ENCODE data around the gene HMOX1. TPM values are rescaled to one million over a fixed set of nuclear protein-coding genes. Genes with fewer than 3 reads are reported as not detected.
A peak's percentile ranks its signal among the peaks of the same experiment; 100 is the strongest.

The HMOX1 gene
- total RNA-seq (1 to 10 TPM; 1.1 to 3.0 TPM), total RNA-seq (0.23 to 28.7 reads per million in 2 donors)

DNA sequence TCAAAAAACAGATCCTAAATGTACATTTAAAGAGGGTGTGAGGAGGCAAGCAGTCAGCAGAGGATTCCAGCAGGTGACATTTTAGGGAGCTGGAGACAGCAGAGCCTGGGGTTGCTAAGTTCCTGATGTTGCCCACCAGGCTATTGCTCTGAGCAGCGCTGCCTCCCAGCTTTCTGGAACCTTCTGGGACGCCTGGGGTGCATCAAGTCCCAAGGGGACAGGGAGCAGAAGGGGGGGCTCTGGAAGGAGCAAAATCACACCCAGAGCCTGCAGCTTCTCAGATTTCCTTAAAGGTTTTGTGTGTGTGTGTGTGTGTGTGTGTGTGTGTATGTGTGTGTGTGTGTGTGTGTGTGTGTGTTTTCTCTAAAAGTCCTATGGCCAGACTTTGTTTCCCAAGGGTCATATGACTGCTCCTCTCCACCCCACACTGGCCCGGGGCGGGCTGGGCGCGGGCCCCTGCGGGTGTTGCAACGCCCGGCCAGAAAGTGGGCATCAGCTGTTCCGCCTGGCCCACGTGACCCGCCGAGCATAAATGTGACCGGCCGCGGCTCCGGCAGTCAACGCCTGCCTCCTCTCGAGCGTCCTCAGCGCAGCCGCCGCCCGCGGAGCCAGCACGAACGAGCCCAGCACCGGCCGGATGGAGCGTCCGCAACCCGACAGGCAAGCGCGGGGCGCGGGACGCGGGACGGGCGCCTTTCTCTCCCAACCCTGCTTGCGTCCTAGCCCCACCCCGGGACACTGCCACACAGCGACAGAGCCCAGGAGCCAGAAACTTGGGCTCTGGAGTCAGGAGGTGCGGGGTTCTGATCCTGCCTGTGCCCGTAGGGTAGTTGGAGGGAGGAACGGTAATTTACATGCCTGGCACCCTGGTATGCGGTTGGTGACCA lies at the start of gene HMOX1:
Gene HMOX1, plus strand, starts transcription at position 560 of the 887 bp plus-strand sequence. Its CDS starts 78 bp downstream, at position 638.
- peak; percentile 21 to 32 (median 28) for DNase-seq
- no peaks in the 10 kb centered on the region for H3K36me3 Mint-ChIP-seq (ENCODE audit: low read depth)
- peak; percentile 84 for ATAC-seq
- peak within 1 kb of the TSS; percentile 80 for H3K4me3 Mint-ChIP-seq
- no peaks in the 10 kb centered on the region for H3K9me3 ChIP-seq (ENCODE audit: control insufficient read depth, low read length, poor library complexity, severe bottlenecking)
- peaks cover 14% of the 10 kb centered on the region for H3K4me1 Mint-ChIP-seq
- H3K27ac Mint-ChIP-seq: peak within 1 kb of the TSS; percentile 34
- peaks cover 24% of the 10 kb centered on the region for H3K27me3 Mint-ChIP-seq

GRCh38 chr22:35332278-35332677 lies 48.6 kb upstream of the HMOX1 start:
- ATAC-seq (no peak), DNase-seq (no peak)
- Mint-ChIP-seq H3K4me3 (no peak overlapping the region), H3K27me3 (no peaks in the 10 kb centered on the region), H3K4me1 (peaks cover 37% of the 10 kb centered on the region), H3K27ac (no peak overlapping the region), H3K36me3 (ENCODE audit: low read depth) (peaks cover 2% of the 10 kb centered on the region)
- no peaks in the 10 kb centered on the region for H3K9me3 ChIP-seq (ENCODE audit: control insufficient read depth, low read length, poor library complexity, severe bottlenecking)

- no peak overlapping the region for H3K4me3 Mint-ChIP-seq
- H3K9me3 ChIP-seq (ENCODE audit: control insufficient read depth, low read length, poor library complexity, severe bottlenecking): no peaks in the 10 kb centered on the region
- ATAC-seq (no peak), DNase-seq (no peak)
- peaks cover 37% of the 10 kb centered on the region for H3K4me1 Mint-ChIP-seq
- no peaks in the 10 kb centered on the region for H3K27me3 Mint-ChIP-seq
- peaks cover 4% of the 10 kb centered on the region for H3K36me3 Mint-ChIP-seq (ENCODE audit: low read depth)
- peak overlapping the region; percentile 21 for H3K27ac Mint-ChIP-seq
These were observed 47.7 kb upstream of the HMOX1 start for GRCh38 chr22:35333220-35333619.

DNA sequence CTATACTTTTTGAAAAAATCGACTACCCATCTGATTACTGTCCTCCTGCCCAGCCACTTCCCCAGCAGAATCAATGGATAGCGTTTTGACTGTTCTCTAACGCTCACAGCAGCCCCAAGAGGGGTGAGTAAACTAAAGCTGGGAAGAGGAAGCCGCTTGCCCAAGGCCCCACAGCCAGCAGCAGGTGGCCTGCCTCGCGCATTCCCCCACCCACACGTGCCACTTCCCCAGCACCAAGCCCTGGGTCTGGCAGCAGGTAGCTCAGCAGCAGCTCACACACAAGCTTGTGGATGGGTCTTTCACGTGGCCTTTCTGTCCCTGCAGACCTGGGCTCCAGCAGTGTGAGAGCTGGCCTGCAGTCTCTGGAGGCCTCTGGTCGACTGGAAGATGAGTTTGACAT lies 46.9 kb upstream of the HMOX1 start:
- H3K4me1 Mint-ChIP-seq: peaks cover 35% of the 10 kb centered on the region
- no peak for DNase-seq

GRCh38 chr22:35335468-35335867 lies 45.4 kb upstream of the HMOX1 start:
- no peaks in the 10 kb centered on the region for H3K27me3 Mint-ChIP-seq
- peaks cover 28% of the 10 kb centered on the region for H3K4me1 Mint-ChIP-seq
- peak overlapping the region; percentile 33 for H3K4me3 Mint-ChIP-seq
- no peak overlapping the region for H3K27ac Mint-ChIP-seq
- ATAC-seq (peak; percentile 3), DNase-seq (no peak)
- peaks cover 8% of the 10 kb centered on the region for H3K36me3 Mint-ChIP-seq (ENCODE audit: low read depth)
- no peaks in the 10 kb centered on the region for H3K9me3 ChIP-seq (ENCODE audit: control insufficient read depth, low read length, poor library complexity, severe bottlenecking)

More for the DNA sequence above, 46.9 kb upstream of the HMOX1 start:
- no peaks in the 10 kb centered on the region for H3K9me3 ChIP-seq (ENCODE audit: control insufficient read depth, low read length, poor library complexity, severe bottlenecking)
- no peak overlapping the region for H3K4me3 Mint-ChIP-seq
- no peaks in the 10 kb centered on the region for H3K27me3 Mint-ChIP-seq
- H3K27ac Mint-ChIP-seq: peak overlapping the region; percentile 21
- ATAC-seq: no peak
- peaks cover 4% of the 10 kb centered on the region for H3K36me3 Mint-ChIP-seq (ENCODE audit: low read depth)

DNA sequence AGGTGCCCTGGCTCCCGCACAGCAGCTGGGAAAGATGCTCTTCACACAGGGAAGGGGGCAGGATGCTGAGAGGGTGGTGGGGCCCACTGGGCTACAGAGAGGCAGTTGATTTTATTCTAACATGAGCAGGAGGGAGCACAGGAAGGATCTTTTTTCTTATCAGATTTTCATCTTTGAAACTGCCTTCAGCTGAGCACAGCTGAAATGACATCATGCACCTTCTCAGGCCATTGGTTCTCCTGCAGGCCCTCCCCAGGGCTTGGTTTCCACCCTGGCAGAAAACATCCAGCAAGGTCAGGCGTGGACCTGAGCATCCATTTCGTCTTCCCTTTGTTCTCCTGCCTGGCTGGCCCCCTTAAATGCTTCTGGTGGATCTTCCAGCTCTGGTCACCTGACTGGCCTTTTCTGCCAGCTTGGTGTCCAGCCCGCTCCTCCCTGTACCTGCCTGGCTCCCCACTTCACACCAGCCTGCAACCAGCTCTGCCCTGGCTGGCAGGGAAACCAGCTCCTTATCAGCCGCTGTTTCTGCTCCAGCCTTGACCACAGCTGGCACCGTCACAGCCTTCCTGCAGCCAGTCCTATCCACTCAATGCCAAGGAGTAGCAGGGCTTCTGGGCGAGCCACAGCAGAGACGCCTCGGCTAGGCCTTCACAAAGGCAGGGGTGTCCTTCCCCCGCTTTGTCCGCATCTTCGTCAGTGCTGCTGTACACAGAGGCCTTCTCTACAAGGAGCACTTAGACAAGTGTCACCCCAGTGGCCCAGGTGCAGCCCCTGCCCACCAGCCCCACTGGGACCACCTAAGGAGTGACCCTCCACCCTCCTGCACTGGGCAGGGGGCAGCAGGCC lies 44.7 kb upstream of the HMOX1 start:
- H3K4me1 Mint-ChIP-seq: peaks cover 23% of the 10 kb centered on the region
- H3K4me3 Mint-ChIP-seq: no peak overlapping the region
- no peaks in the 10 kb centered on the region for H3K9me3 ChIP-seq (ENCODE audit: control insufficient read depth, low read length, poor library complexity, severe bottlenecking)
- H3K27ac Mint-ChIP-seq: peak overlapping the region; percentile 56
- H3K36me3 Mint-ChIP-seq (ENCODE audit: low read depth): peaks cover 8% of the 10 kb centered on the region
- DNase-seq (no peak), ATAC-seq (peak; percentile 42)
- no peaks in the 10 kb centered on the region for H3K27me3 Mint-ChIP-seq

GRCh38 chr22:35337932-35338331 lies 43.0 kb upstream of the HMOX1 start:
- no peak overlapping the region for H3K27ac Mint-ChIP-seq
- peak; percentile 28 for ATAC-seq
- DNase-seq: no peak

GRCh38 chr22:35341090-35341874 lies 39.6 kb upstream of the HMOX1 start:
- H3K27me3 Mint-ChIP-seq: no peaks in the 10 kb centered on the region
- ATAC-seq: no peak
- H3K9me3 ChIP-seq (ENCODE audit: control insufficient read depth, low read length, poor library complexity, severe bottlenecking): no peaks in the 10 kb centered on the region
- H3K27ac Mint-ChIP-seq: no peak overlapping the region
- peaks cover 6% of the 10 kb centered on the region for H3K4me1 Mint-ChIP-seq
- H3K36me3 Mint-ChIP-seq (ENCODE audit: low read depth): peaks cover 8% of the 10 kb centered on the region
- no peak overlapping the region for H3K4me3 Mint-ChIP-seq
- no peak for DNase-seq

More at GRCh38 chr22:35337932-35338331, 43.0 kb upstream of the HMOX1 start:
- no peaks in the 10 kb centered on the region for H3K9me3 ChIP-seq (ENCODE audit: control insufficient read depth, low read length, poor library complexity, severe bottlenecking)
- peaks cover 6% of the 10 kb centered on the region for H3K36me3 Mint-ChIP-seq (ENCODE audit: low read depth)
- H3K27me3 Mint-ChIP-seq: no peaks in the 10 kb centered on the region
- no peak overlapping the region for H3K4me3 Mint-ChIP-seq
- peaks cover 15% of the 10 kb centered on the region for H3K4me1 Mint-ChIP-seq

DNA sequence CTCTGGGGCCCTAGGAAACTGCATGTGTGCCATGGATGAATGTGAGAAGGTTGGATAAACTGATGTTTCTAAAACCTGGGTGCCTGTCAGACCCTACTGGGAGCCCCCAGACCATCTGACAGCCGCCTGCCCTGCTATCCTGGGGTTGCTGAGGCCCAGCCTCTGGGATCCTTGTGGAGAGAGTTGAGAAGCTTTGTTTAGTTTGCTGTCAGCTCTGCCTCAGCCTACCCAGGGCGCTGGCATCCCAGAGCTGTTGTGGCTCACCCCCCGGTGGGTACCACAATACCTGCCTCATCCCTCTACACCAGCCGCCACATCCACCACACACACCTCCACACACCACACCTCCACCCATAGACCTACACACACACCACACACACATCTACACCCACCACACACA lies 38.5 kb upstream of the HMOX1 start:
- H3K36me3 Mint-ChIP-seq (ENCODE audit: low read depth): peaks cover 8% of the 10 kb centered on the region
- H3K4me1 Mint-ChIP-seq: peaks cover 4% of the 10 kb centered on the region
- no peak for DNase-seq
- H3K27ac Mint-ChIP-seq: no peak overlapping the region
- no peaks in the 10 kb centered on the region for H3K9me3 ChIP-seq (ENCODE audit: control insufficient read depth, low read length, poor library complexity, severe bottlenecking)
- H3K27me3 Mint-ChIP-seq: no peaks in the 10 kb centered on the region
- H3K4me3 Mint-ChIP-seq: no peak overlapping the region
- ATAC-seq: peak; percentile 22

DNA sequence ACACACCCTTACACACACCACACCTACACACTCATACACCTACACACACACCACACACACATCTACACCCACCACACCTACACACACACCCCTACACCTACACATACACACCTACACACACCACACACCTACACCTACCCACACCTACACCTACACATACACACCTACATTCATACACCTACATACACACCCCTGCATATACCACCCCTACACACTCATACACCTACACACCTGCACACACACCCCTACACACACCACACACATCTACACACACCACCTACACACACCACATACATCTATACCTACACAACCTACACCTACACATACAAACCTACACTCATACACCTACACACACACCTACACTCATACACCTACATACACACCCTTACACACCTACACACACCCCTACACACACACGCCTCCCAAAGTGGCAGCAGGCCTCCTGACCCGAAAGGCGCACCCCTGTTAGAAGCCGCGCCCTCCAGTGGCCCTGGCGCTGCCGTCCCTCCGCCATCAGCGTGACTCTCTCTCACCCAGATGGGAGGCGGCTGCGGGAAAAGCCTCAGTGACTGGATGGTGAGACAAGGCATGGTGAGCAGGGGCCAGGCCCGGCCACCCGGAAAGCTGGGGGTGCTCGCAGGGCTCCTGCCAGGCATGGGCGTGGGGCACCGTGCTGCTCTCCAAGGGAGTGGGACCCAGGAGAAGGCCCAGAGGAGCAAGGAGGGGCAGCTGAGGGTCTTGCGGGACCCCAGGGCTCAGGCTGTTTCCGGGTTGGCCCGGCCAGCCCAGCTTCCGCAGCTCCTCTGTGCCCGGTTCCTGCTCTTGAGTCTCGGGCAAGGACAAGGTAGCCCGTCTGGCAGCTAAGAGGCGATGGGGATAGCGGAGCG lies 37.0 kb upstream of the HMOX1 start:
- H3K27ac Mint-ChIP-seq: no peak overlapping the region
- ATAC-seq (no peak), DNase-seq (no peak)
- no peak overlapping the region for H3K4me3 Mint-ChIP-seq
- H3K36me3 Mint-ChIP-seq (ENCODE audit: low read depth): peaks cover 9% of the 10 kb centered on the region
- H3K27me3 Mint-ChIP-seq: no peaks in the 10 kb centered on the region
- no peaks in the 10 kb centered on the region for H3K9me3 ChIP-seq (ENCODE audit: control insufficient read depth, low read length, poor library complexity, severe bottlenecking)
- H3K4me1 Mint-ChIP-seq: peaks cover 4% of the 10 kb centered on the region

- H3K27ac Mint-ChIP-seq: peak overlapping the region; percentile 83
- ATAC-seq: no peak
These were observed 35.8 kb upstream of the HMOX1 start for GRCh38 chr22:35344956-35345690.

More at GRCh38 chr22:35344956-35345690, 35.8 kb upstream of the HMOX1 start:
- Mint-ChIP-seq H3K4me1 (peaks cover 6% of the 10 kb centered on the region), H3K36me3 (ENCODE audit: low read depth) (peaks cover 6% of the 10 kb centered on the region), H3K27me3 (no peaks in the 10 kb centered on the region), H3K4me3 (no peak overlapping the region)
- no peaks in the 10 kb centered on the region for H3K9me3 ChIP-seq (ENCODE audit: control insufficient read depth, low read length, poor library complexity, severe bottlenecking)
- no peak for DNase-seq

All from T-helper 17 cell (primary cell).